Measurements from ENCODE around the gene NEURL1. TPM values are rescaled to one million over a fixed set of nuclear protein-coding genes. Genes with fewer than 3 reads are reported as not detected.

Gene NEURL1
- total and polyA plus RNA-seq, 2 donors (not counting 1 experiment from before 2014, with no cell fraction given) = 0.30 to 0.57 TPM

- H3K27ac Mint-ChIP-seq = peak overlapping the region; percentile 13
- Histone ChIP-seq H2AFZ (ENCODE audit: insufficient read depth, low read depth, low read length, poor library complexity, severe bottlenecking) (no peak overlapping the region), H3K4me1 (ENCODE audit: control insufficient read depth in 2 of 2, insufficient read depth in 2 of 2, low read length in 2 of 2) (peaks cover 29 to 47% of the 10 kb centered on the region in 2 donors), H3K36me3 (replicated peaks in 1 of 2; ENCODE audit: control extremely low read depth in 1 of 2, control insufficient read depth in 1 of 2, extremely low read depth in 1 of 2, insufficient read depth in 2 of 2, low read length in 1 of 2) (no peaks in the 10 kb centered on the region), H3K27ac (ENCODE audit: low read length in 2 of 2) (no peak overlapping the region), H3K4me2 (replicated peaks; ENCODE audit: low read depth, low read length, poor library complexity, severe bottlenecking) (no peak overlapping the region), H3K9ac (ENCODE audit: low read length) (no peak overlapping the region), H3K4me3 (ENCODE audit: control extremely low read depth in 1 of 5, extremely low read depth in 1 of 5, insufficient read depth in 1 of 5, low read depth in 2 of 5, low read length in 4 of 5) (no peak overlapping the region), H3K27me3 (replicated peaks in 1 of 4; ENCODE audit: control extremely low read depth in 1 of 4, control insufficient read depth in 3 of 4, insufficient read depth in 4 of 4, low read length in 3 of 4) (no peaks in the 10 kb centered on the region), H4K20me1 (ENCODE audit: control insufficient read depth, insufficient read depth, low read length, poor library complexity, severe bottlenecking) (no peaks in the 10 kb centered on the region), H3K9me3 (ENCODE audit: control extremely low read depth in 1 of 3, control insufficient read depth in 2 of 3, insufficient read depth in 1 of 3, low read length in 2 of 3) (peaks cover 0 to 6% (median 0%) of the 10 kb centered on the region in 3 donors), H3K79me2 (ENCODE audit: control insufficient read depth, insufficient read depth, low read length) (no peaks in the 10 kb centered on the region)
- CTCF ChIA-PET = interaction anchor here (0.5 to 8.0 kb wide), 4 partner anchors 12 to 103 kb away, joined by 3 to 138 read pairs (median 20); partner anchors contain the start of gene CALHM2
- POLR2A ChIA-PET = interaction anchor here (0.6 to 0.7 kb wide), 2 partner anchors 9 to 69 kb away, joined by 3 to 6 read pairs; no protein-coding TSS in a partner anchor
- DNase-seq (no peak), ATAC-seq (ENCODE audit: low read depth) (no peak)
- 96% methylated on average over 3 of the region's 3 CpGs for WGBS (ENCODE audit: insufficient coverage)
- H3K27me3 Mint-ChIP-seq = no peaks in the 10 kb centered on the region
- no peaks in the 10 kb centered on the region for H3K9me3 Mint-ChIP-seq (ENCODE audit: insufficient read depth)
- intact Hi-C loops (cut with micrococcal nuclease) = no loop called here
- peaks cover 50% of the 10 kb centered on the region for H3K4me1 Mint-ChIP-seq
- H3K4me3 Mint-ChIP-seq = peak overlapping the region; percentile 2
- TF ChIP-seq CTCF (IDR thresholded peaks at IDR 0.05) (no peak), EZH2 (IDR thresholded peaks at IDR 0.05; ENCODE audit: borderline replicate concordance, insufficient read depth, low read depth, low read length, poor library complexity, severe bottlenecking) (no peak)
Observed at GRCh38 chr10:103474077-103474476, 19.4 kb upstream of the NEURL1 start.

GRCh38 chr10:103475437-103475836 is 18.1 kb upstream of the NEURL1 start:
- Histone ChIP-seq H3K27me3 (replicated peaks in 1 of 4; ENCODE audit: control extremely low read depth in 1 of 4, control insufficient read depth in 3 of 4, insufficient read depth in 4 of 4, low read length in 3 of 4) (no peaks in the 10 kb centered on the region), H3K4me2 (replicated peaks; ENCODE audit: low read depth, low read length, poor library complexity, severe bottlenecking) (no peak overlapping the region), H3K9me3 (ENCODE audit: control extremely low read depth in 1 of 3, control insufficient read depth in 2 of 3, insufficient read depth in 1 of 3, low read length in 2 of 3) (peaks cover 0 to 6% (median 0%) of the 10 kb centered on the region in 3 donors), H3K9ac (ENCODE audit: low read length) (no peak overlapping the region), H3K4me1 (ENCODE audit: control insufficient read depth in 2 of 2, insufficient read depth in 2 of 2, low read length in 2 of 2) (peaks cover 28 to 43% of the 10 kb centered on the region in 2 donors), H3K79me2 (ENCODE audit: control insufficient read depth, insufficient read depth, low read length) (no peaks in the 10 kb centered on the region), H3K4me3 (ENCODE audit: control extremely low read depth in 1 of 5, extremely low read depth in 1 of 5, insufficient read depth in 1 of 5, low read depth in 2 of 5, low read length in 4 of 5) (no peak overlapping the region), H4K20me1 (ENCODE audit: control insufficient read depth, insufficient read depth, low read length, poor library complexity, severe bottlenecking) (no peaks in the 10 kb centered on the region), H3K27ac (ENCODE audit: low read length in 2 of 2) (no peak overlapping the region), H3K36me3 (replicated peaks in 1 of 2; ENCODE audit: control extremely low read depth in 1 of 2, control insufficient read depth in 1 of 2, extremely low read depth in 1 of 2, insufficient read depth in 2 of 2, low read length in 1 of 2) (no peaks in the 10 kb centered on the region), H2AFZ (ENCODE audit: insufficient read depth, low read depth, low read length, poor library complexity, severe bottlenecking) (no peak overlapping the region)
- no peak for ATAC-seq (ENCODE audit: low read depth)
- Mint-ChIP-seq H3K4me3 (no peak overlapping the region), H3K4me1 (peaks cover 42% of the 10 kb centered on the region), H3K27me3 (no peaks in the 10 kb centered on the region), H3K9me3 (ENCODE audit: insufficient read depth) (no peaks in the 10 kb centered on the region), H3K27ac (no peak overlapping the region)
- TF ChIP-seq EZH2 (IDR thresholded peaks at IDR 0.05; ENCODE audit: borderline replicate concordance, insufficient read depth, low read depth, low read length, poor library complexity, severe bottlenecking) = no peak
- intact Hi-C loops (cut with micrococcal nuclease) = no loop called here
- no peak for DNase-seq
- ChIA-PET POLR2A (interaction anchor here (1.5 kb wide), 1 partner anchor 23 kb away, joined by 3 read pairs; the partner anchor contains the start of gene CALHM2), CTCF (interaction anchor here (0.9 to 8.0 kb wide), 6 partner anchors 11 to 63 kb away, joined by 3 to 138 read pairs (median 8); partner anchors contain the start of gene CALHM2)
- 83% methylated on average over 3 of the region's 4 CpGs for WGBS (ENCODE audit: insufficient coverage)
